SK-N-SH (cell line): ENCODE results near the gene SELENOM. TPM values are rescaled to one million over a fixed set of nuclear protein-coding genes. Genes with fewer than 3 reads are reported as not detected.
A peak's percentile ranks its signal among the peaks of the same experiment; 100 is the strongest.

Experiments used
- CTCF ChIA-PET: fragments of 300-600, 350-600 bp; formaldehyde crosslinking; extraction: SDS; loops from one replicate; lab custom pipeline; 2021; lab: Yijun Ruan, JAX
- POLR2A ChIA-PET: fragments of 350-600 bp; sonication (Branson Sonifier 250); formaldehyde crosslinking; extraction: SDS; loops from one replicate; lab custom pipeline; 2020; ENCODE audit warnings: antibody characterized with exemption, inconsistent platforms; lab: Yijun Ruan, JAX
- DNase-seq: peaks from one replicate; pipeline ENCODE4 v3.0.0; 2012
- H2AFZ ChIP-seq: fragments of 200-600 bp; sonication (generic); 2 replicates; pipeline ENCODE4 v1.8.1; 2016; ENCODE audit warnings: antibody characterized with exemption, mild to moderate bottlenecking, low read depth
- H3F3A ChIP-seq: fragments of 200-600 bp; sonication (generic); replicated peaks from 2 replicates; pipeline ENCODE3; 2016; ENCODE audit warnings: antibody characterized with exemption, mild to moderate bottlenecking; ENCODE audit not compliant: insufficient read depth
- H3K27ac ChIP-seq, 2 experiments: fragments of 200-500 bp in 1 of 2; fragments of 200-600 bp in 1 of 2; sonication (Bioruptor generic) in 1 of 2; sonication (generic), shearing (Covaris generic) in 1 of 2; 2 replicates each; pipeline versions ENCODE4 v1.5.1 to v1.6.1; 2014 to 2016; ENCODE audit warnings: low read depth in 2 of 2, inconsistent platforms in 1 of 2, low read length in 1 of 2, mild to moderate bottlenecking in 1 of 2, mixed read lengths in 1 of 2
- H3K27me3 ChIP-seq: fragments of 200-600 bp; sonication (generic), shearing (Covaris generic); 2 replicates; pipeline ENCODE4 v1.6.1; 2016; ENCODE audit warnings: mixed run types; ENCODE audit not compliant: insufficient read depth
- H3K36me3 ChIP-seq, 2 experiments: fragments of 200-500 bp in 1 of 2; fragments of 200-600 bp in 1 of 2; sonication (Bioruptor generic) in 1 of 2; sonication (generic) in 1 of 2; replicated peaks in 1 of 2; 2 replicates each; pipeline versions ENCODE3 to v1.5.1; 2014 to 2016; ENCODE audit warnings: low read length in 1 of 2, mild to moderate bottlenecking in 1 of 2; ENCODE audit not compliant: insufficient read depth in 2 of 2, control insufficient read depth in 1 of 2
- H3K4me1 ChIP-seq, 2 experiments: fragments of 200-500 bp in 1 of 2; fragments of 200-600 bp in 1 of 2; sonication (Bioruptor generic) in 1 of 2; sonication (generic), shearing (Covaris generic) in 1 of 2; 2 replicates each; pipeline versions ENCODE4 v1.5.1 to v1.6.1; 2014 to 2016; ENCODE audit warnings: low read depth in 1 of 2, low read length in 1 of 2, mixed run types in 1 of 2; ENCODE audit not compliant: insufficient read depth in 2 of 2, control insufficient read depth in 1 of 2
- H3K4me2 ChIP-seq: fragments of 200-600 bp; sonication (generic), shearing (Covaris generic); 2 replicates; pipeline ENCODE4 v1.6.1; 2017; ENCODE audit warnings: mixed run types
- H3K4me3 ChIP-seq, 2 experiments: fragments of 200-500 bp in 1 of 2; fragments of 200-600 bp in 1 of 2; sonication (Bioruptor generic) in 1 of 2; sonication (generic), shearing (Covaris generic) in 1 of 2; 2 replicates each; pipeline versions ENCODE4 v1.5.1 to v1.8.1; 2014 to 2016; ENCODE audit warnings: low read depth in 2 of 2, inconsistent platforms in 1 of 2, low read length in 1 of 2, mild to moderate bottlenecking in 1 of 2, mixed read lengths in 1 of 2, moderate library complexity in 1 of 2
- H3K79me2 ChIP-seq: fragments of 200-600 bp; sonication (generic); 2 replicates; pipeline ENCODE4 v1.8.1; 2017; ENCODE audit warnings: mild to moderate bottlenecking; ENCODE audit not compliant: insufficient read depth
- H3K9ac ChIP-seq: fragments of 200-600 bp; sonication (generic); 2 replicates; pipeline ENCODE4 v1.6.1; 2017; ENCODE audit warnings: mixed run types
- H3K9me2 ChIP-seq: fragments of 200-600 bp; sonication (generic); 2 replicates; pipeline ENCODE4 v1.6.1; 2017; ENCODE audit warnings: mixed run types
- H3K9me3 ChIP-seq: fragments of 200-600 bp; sonication (generic); 2 replicates; pipeline ENCODE4 v1.6.1; 2017; ENCODE audit warnings: mixed run types, mild to moderate bottlenecking, moderate library complexity
- H4K20me1 ChIP-seq: fragments of 200-600 bp; sonication (generic); 2 replicates; pipeline ENCODE4 v1.6.1; 2017; ENCODE audit warnings: mild to moderate bottlenecking, mixed run types; ENCODE audit not compliant: insufficient read depth
- CTCF ChIP-seq: fragments of 200-600 bp; sonication (generic); IDR thresholded peaks from 2 replicates; pipeline ENCODE4 v1.6.1; 2017; ENCODE audit warnings: antibody characterized with exemption, mild to moderate bottlenecking, moderate library complexity
- FOXJ3 ChIP-seq: sonication (generic); formaldehyde crosslinking; IDR thresholded peaks from 2 replicates; pipeline ENCODE4 v1.5.1; 2020; ENCODE audit warnings: mild to moderate bottlenecking, missing genetic modification reagents
- FOXM1 ChIP-seq: IDR thresholded peaks from 2 replicates; pipeline ENCODE4 v1.4.0; 2012; ENCODE audit warnings: low read depth, mild to moderate bottlenecking
- GABPA ChIP-seq: IDR thresholded peaks from 2 replicates; pipeline ENCODE4 v1.4.0; 2012; ENCODE audit warnings: low read depth, mild to moderate bottlenecking
- GATA2 ChIP-seq: sonication (generic); formaldehyde crosslinking; IDR thresholded peaks from 2 replicates; pipeline ENCODE4 v1.5.0; 2020; ENCODE audit warnings: mild to moderate bottlenecking, missing genetic modification reagents
- JUND ChIP-seq: IDR thresholded peaks from 2 replicates; pipeline ENCODE4 v1.4.0; 2012
- MXI1 ChIP-seq: IDR thresholded peaks from 2 replicates; pipeline ENCODE4 v1.6.1; 2012; ENCODE audit warnings: mild to moderate bottlenecking, low read depth, low read length, improper control_type of control experiment
- NRF1 ChIP-seq: IDR thresholded peaks from 2 replicates; pipeline ENCODE4 v1.6.1; 2012; ENCODE audit warnings: low read depth, mild to moderate bottlenecking, low read length
- POLR2AphosphoS5 ChIP-seq: IDR thresholded peaks from 2 replicates; pipeline ENCODE4 v1.6.1; 2012; ENCODE audit warnings: low read depth, low read length
- RFX5 ChIP-seq: IDR thresholded peaks from 2 replicates; pipeline ENCODE4 v1.6.1; 2012; ENCODE audit warnings: mild to moderate bottlenecking, improper control_type of control experiment, low read length
- RXRA ChIP-seq: IDR thresholded peaks from 2 replicates; pipeline ENCODE4 v1.4.0; 2012; ENCODE audit warnings: low read depth, mild to moderate bottlenecking, borderline replicate concordance
- SMC3 ChIP-seq: IDR thresholded peaks from 2 replicates; pipeline ENCODE4 v1.6.1; 2012; ENCODE audit warnings: low read depth, low read length, improper control_type of control experiment
- USF2 ChIP-seq: fragments of 150-350 bp; IDR thresholded peaks from 2 replicates; pipeline ENCODE4 v1.6.1; 2017; ENCODE audit warnings: antibody characterized with exemption, low read length, low read depth, borderline replicate concordance
- WGBS: methylation state at CpG from one replicate; pipeline ENCODE4 v1.1.6; 2017; ENCODE audit warnings: low lambda C conversion rate; 5-methylcytosine and 5-hydroxymethylcytosine counted together
- polyA plus RNA-seq, 3 experiments: library from polyadenylated mRNA; depleted of rRNA; stranded (reverse); fragments of >200 nt; gene quantifications; 2 replicates each; pipeline ENCODE4 v1.2.3, GENCODE V29; 2012
- TF ChIP-seq, protein P1 (sequence below): IDR thresholded peaks from 2 replicates; pipeline ENCODE4; 2012
- TF ChIP-seq, protein P2 (sequence below): IDR thresholded peaks from 2 replicates; pipeline ENCODE4 v1.6.1; 2012; ENCODE audit warnings: mild to moderate bottlenecking, low read depth, low read length, moderate library complexity

The SELENOM gene
- polyA plus RNA-seq, 1 of the 3 experiments (the other 2 are of a cell fraction): 117 TPM

DNA sequence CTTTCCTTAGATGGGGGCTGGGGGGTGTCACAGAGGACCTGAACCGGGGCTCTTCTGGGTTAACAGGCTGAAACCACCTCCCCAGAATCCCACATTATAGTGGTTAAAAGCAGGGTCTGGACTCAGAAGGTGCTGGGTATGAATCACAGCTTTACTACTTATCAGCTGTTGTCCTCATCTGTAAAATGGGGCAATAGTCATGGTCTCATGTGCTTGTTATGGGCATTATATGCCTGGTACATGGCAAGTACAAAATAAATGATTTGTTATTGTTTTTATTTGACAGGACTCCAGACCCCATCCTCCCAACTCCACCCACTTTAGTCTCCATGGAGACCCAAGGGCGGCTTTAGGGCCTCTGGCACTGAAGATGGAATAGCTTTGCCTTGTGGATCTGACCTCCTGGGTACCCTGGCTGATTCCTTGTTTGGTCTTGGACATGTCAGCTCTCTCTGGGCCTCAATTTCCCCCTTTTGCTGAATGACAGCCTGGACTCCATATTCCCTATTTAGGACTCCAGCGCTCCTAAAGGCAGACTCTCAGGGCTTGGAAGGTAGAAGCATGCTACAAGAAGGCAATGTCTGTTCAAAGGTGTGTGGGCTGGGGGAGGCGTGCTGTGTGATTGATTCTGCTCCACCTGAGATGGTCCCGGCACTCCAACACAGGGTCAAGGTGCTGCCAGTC is 27.1 kb downstream of the SELENOM start:
- no peaks in the 10 kb centered on the region for H3K36me3 ChIP-seq
- peak overlapping the region; percentile 94 for H3K9ac ChIP-seq
- H3K9me2 ChIP-seq: no peaks in the 10 kb centered on the region
- H2AFZ ChIP-seq: peak overlapping the region; percentile 98
- H3K4me1 ChIP-seq: peaks cover 21 to 35% of the 10 kb centered on the region in 2 experiments; a peak in 2 of 4 replicates
- POLR2A ChIA-PET: interaction anchor here (0.6 to 2.3 kb wide), 9 partner anchors 9 to 134 kb away, joined by 3 to 18 read pairs (median 3); partner anchors contain the start of genes MORC2, SELENOM and TUG1
- no peaks in the 10 kb centered on the region for H4K20me1 ChIP-seq
- H3K27me3 ChIP-seq: no peaks in the 10 kb centered on the region
- peak overlapping the region; percentile 71 to 94 for H3K27ac ChIP-seq
- no peaks in the 10 kb centered on the region for H3F3A ChIP-seq
- TF ChIP-seq JUND (no peak), CTCF (no peak), NRF1 (no peak), FOXM1 (no peak), MXI1 (no peak), GATA2 (CRISPR knock-in tag) (no peak), RFX5 (no peak), FOXJ3 (CRISPR knock-in tag) (no peak), GABPA (no peak), SMC3 (no peak), POLR2AphosphoS5 (no peak), RXRA (no peak), USF2 (no peak)
- TF ChIP-seq, protein P1, sequence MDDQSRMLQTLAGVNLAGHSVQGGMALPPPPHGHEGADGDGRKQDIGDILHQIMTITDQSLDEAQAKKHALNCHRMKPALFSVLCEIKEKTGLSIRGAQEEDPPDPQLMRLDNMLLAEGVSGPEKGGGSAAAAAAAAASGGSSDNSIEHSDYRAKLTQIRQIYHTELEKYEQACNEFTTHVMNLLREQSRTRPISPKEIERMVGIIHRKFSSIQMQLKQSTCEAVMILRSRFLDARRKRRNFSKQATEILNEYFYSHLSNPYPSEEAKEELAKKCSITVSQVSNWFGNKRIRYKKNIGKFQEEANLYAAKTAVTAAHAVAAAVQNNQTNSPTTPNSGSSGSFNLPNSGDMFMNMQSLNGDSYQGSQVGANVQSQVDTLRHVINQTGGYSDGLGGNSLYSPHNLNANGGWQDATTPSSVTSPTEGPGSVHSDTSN: no peak
- TF ChIP-seq, protein P2, sequence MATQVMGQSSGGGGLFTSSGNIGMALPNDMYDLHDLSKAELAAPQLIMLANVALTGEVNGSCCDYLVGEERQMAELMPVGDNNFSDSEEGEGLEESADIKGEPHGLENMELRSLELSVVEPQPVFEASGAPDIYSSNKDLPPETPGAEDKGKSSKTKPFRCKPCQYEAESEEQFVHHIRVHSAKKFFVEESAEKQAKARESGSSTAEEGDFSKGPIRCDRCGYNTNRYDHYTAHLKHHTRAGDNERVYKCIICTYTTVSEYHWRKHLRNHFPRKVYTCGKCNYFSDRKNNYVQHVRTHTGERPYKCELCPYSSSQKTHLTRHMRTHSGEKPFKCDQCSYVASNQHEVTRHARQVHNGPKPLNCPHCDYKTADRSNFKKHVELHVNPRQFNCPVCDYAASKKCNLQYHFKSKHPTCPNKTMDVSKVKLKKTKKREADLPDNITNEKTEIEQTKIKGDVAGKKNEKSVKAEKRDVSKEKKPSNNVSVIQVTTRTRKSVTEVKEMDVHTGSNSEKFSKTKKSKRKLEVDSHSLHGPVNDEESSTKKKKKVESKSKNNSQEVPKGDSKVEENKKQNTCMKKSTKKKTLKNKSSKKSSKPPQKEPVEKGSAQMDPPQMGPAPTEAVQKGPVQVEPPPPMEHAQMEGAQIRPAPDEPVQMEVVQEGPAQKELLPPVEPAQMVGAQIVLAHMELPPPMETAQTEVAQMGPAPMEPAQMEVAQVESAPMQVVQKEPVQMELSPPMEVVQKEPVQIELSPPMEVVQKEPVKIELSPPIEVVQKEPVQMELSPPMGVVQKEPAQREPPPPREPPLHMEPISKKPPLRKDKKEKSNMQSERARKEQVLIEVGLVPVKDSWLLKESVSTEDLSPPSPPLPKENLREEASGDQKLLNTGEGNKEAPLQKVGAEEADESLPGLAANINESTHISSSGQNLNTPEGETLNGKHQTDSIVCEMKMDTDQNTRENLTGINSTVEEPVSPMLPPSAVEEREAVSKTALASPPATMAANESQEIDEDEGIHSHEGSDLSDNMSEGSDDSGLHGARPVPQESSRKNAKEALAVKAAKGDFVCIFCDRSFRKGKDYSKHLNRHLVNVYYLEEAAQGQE: no peak
- TF ChIP-seq, all 33 proteins: peak for 0
- Histone ChIP-seq H3K4me2 (peak overlapping the region; percentile 92), H3K79me2 (peaks cover 39% of the 10 kb centered on the region), H3K4me3 (peak overlapping the region; percentile 86 to 89), H3K9me3 (no peaks in the 10 kb centered on the region)
- DNase-seq: peak; percentile 61
- CTCF ChIA-PET: interaction anchor here (0.8 to 1.9 kb wide), 4 partner anchors 13 to 135 kb away, joined by 3 to 6 read pairs (median 3); partner anchors contain the start of gene SELENOM
- 27% methylated on average over 5 of the region's 5 CpGs for WGBS
